ENCODE measurements around the gene ZCCHC17.

Gene ZCCHC17

DNA sequence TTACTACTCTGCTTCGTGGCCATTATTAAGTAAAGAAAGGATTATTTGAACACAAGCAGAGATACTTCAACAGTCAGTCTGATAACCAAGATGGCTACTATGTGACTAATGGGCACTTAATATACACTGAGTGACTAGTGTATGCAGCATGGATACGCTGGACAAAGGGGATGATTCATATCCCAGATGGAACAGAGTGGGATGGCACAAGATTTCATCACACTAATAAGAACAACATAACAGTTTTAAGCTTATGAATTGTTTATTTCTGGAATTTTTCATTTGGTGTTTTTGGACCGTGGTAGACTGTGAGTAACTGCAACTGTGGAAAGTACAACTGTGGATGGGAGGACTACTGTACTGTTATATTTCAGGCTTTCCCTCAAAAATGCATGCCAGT lies 9.4 kb downstream of the ZCCHC17 start:
- DNase-seq (ENCODE audit: low read depth in 3 of 3): no peak

DNA sequence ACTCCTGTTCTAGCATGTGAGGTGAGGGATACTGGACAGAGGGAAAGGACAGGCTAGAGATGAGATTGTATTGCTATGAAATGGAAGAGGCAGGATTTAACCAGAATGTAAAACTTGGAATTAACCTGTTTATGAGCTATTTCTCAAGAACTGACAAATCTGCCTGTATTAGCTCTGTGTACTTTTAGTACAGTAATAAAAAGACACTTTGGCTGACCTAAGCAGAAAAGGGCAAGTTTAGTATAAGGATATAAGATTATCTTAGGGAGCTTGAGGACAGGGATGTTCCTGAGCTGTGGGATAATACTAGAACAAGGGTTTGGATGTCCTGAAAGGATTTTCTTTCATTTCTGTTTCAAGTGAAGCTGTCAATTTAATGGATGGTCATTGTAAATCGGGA lies 11.2 kb downstream of the ZCCHC17 start:
- DNase-seq (ENCODE audit: low read depth in 3 of 3): no peak

DNA sequence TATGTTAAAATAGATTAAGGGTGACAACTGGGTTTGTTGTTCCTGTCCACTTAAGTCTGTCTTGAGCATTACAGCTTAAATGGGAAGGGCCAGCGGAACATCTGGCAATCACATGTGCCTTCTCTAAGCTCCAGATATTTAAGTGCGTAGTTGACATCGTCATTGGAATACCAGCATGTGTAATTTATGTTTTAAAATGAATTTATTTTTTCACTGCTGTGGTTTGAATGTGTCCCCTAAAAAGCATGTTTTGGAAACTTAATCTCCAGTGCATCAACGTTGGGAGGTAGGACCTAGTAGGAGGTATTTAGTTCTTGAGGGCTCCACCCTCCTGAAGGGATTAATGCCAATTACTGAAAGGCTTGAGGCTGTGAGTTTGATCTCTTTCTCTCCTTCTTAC lies 13.4 kb downstream of the ZCCHC17 start:
- no peak for DNase-seq (ENCODE audit: low read depth in 3 of 3)

DNA sequence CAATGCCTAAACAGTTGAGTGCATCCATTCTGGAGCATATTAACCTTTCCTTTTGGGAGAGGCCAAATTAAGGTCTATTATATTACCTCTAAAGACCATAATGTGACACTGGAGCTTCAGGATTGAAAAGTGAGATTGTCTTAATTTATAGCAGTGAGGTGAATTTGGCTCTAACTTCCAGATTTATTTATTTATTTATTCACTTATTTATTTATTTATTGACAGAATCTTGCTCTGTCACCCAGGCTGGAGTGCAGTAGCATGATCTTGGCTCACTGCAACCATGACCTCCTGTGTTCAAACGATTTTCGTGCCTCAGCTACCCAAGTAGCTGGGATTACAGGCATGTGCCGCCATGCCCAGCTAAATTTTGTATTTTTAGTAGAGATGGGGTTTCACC lies 19.1 kb downstream of the ZCCHC17 start:
- DNase-seq (ENCODE audit: low read depth in 3 of 3): no peak

DNA sequence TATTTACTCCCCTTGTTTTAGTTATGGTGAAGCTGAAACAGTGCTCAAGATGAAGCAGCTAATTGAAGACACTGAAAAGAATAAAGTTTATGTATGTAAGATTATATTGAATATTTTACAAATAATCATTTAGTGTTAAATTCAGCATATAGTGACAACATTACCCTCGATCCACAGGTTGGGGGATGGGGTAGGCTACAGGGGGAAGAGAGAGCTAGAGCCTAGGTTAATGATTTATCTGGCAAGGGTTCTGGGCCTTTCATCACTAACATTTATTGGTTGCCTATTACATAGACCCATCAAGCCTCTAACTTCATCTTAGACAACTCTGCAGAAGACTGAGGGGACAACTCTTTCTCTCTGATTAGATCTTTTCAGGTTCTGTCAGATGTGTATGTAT lies 21.3 kb downstream of the ZCCHC17 start:
- no peak for DNase-seq (ENCODE audit: low read depth in 3 of 3)

DNA sequence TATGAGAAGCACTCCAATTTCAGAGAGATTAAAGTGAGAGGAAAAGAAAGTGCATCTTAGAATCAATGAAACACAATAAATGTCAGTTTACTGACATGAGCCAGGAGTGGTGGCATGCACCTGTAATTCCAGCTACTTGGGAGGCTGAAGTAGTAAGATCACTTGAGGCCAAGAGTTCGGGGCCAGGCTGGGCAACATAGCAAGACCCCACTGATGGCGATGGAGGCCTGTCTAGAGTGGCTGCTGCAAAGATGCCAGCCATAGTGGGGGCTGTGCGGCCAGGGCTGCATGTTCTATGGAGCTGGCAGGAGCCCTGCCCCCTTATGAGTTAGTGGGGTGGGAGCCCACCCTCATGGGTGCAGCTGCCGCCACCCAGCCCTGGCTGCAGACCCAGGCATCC lies 27.3 kb downstream of the ZCCHC17 start:
- DNase-seq (ENCODE audit: low read depth in 3 of 3): no peak

DNA sequence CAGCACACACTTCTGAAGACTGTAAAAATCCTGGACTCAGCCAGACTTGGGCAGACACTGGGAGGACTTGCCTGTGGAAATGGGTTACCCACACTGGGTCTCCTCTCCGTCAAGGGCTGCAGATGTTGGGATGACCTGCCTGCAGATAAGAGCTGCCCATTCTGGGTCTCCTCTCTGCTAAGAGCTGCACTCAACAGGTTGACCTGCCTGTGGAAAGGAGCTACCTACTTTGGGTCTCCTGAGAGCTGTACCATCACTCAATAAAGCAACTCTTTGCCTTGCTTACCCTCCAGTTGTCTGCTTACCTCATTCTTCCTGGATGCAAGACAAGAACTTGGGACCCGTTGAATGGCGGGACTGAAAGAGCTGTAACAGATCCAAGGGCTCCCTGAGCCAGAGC lies 28.2 kb downstream of the ZCCHC17 start:
- DNase-seq (ENCODE audit: low read depth in 3 of 3): no peak

DNA sequence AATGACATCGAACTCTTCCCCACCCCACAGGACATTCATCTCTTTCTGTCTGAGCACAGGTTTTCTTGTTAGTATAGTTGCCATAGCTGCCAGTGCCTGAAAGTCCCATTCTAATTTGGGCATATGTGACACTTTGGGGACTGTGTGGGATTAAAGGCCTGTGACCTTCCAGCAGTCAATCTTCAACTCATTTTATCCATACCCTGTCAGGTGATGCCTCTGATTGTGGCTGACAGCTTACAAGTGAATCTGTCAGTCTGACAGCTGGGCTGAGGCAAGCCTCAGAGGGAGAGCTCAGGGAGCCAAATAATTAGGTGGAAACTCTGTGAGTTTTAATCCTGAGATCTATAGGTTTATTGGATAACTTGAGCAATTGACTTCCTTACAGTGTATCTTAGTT lies 29.6 kb downstream of the ZCCHC17 start:
- DNase-seq (ENCODE audit: low read depth in 3 of 3): no peak

DNA sequence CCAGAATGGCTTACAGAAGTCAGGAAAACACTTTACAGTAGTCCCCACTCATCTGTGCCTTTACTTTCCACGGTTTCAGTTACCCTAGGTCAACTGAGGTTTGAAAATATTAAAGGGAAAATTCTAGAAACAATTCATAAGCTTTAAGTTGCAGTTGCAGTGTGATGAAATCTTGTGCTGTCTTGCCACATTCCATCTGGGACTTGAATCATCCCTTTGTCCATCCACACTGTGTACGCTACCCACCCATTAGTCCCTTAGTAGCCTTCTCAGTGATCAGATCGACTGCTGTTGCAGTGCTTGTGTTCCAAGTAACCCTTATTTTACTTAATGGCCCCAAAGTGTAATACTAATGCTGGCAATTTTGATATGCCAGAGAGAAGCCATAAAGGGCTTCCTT lies 30.5 kb downstream of the ZCCHC17 start:
- no peak for DNase-seq (ENCODE audit: low read depth in 3 of 3)

DNA sequence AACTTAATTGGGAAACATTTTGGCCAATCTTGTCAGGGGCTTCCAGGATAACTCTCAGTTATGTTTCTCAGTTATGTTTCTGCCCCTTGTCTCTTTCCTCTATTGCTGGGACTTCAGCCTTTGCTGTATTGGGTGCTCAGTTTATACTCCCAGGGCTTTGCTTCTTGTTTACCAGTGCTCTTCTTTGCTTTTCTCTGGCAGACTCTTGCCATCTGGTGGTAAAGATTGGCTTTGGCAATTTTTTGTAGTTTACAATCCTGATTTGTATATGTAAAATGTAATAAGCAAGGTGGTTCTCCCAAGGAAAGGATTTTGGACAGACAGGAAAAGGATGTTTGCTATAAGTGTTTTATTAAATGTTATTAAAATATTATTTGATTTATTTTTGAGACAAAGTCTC lies 38.2 kb downstream of the ZCCHC17 start:
- no peak for DNase-seq (ENCODE audit: low read depth in 3 of 3)

DNA sequence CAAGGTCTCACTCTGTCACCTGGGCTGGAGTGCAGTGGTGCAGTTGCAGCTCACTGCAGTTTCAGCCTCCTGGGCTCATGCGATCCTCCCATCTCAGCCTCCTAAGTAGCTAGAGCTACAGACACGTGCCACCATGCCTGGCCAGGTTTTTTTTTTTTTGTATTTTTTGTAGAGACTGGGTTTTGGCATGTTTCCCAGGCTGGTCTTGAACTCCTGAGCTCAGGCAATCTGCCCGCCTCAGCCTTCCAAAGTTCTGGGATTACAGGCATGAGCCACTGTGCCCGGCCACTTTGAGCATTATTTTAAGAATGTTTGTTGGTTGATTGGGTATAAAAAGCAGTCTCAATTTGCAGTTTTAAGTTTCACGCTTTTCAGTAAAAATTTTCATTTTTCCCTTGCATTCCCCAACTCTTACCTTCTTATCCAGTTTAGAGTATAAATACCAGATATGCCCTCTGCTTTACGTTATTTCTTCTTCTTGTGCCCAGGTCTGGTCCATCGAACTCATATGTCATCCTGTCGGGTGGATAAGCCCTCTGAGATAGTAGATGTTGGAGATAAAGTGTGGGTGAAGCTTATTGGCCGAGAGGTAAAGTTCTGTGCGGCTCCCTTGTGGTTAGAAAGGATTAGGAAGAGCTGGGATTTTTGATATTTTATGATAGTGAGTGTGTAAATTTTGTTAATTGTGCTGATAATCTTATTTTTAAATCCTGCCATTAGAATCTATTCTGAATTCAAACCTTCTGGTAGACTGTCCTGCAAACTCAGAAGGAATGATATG lies 40.0 kb downstream of the ZCCHC17 start:
- DNase-seq (ENCODE audit: low read depth in 3 of 3): no peak

DNA sequence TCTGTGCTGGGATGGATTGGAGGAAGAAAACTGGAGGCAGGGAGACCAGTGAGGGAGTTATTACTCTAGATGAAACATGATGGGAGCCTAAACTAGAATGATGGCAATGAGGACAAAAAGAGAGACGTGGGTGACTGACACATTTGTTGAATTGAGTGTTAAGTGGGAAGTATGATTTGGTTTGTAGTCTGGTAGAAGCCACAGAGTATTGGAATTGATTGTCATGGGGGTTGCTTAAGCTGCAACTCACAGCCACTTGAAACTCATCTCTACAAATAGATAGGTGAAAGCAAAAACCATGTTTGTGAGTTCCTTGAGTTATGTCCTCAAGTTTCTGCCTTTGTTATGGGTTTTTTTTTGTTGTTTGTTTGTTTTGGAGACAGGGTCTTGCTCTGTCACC lies 47.7 kb downstream of the ZCCHC17 start:
- no peak for DNase-seq (ENCODE audit: low read depth in 3 of 3)

DNA sequence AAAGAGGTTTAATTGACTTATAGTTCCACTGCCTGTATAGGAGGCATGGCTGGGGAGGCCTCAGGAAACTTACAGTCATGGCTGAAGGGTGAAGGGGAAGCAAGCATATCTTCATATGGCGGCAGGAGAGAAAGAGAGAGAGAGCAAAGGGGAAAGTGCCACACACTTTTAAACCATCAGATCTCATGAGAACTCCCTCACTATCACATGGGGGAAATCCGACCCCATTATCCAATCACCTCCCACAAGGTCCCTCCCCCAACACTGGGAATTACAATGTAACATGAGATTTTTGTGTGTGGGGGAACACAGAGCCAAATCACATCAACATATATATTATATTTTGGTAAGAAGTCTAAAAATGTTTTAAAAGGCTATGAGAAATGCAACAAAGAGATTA lies 48.8 kb downstream of the ZCCHC17 start:
- no peak for DNase-seq (ENCODE audit: low read depth in 3 of 3)

DNA sequence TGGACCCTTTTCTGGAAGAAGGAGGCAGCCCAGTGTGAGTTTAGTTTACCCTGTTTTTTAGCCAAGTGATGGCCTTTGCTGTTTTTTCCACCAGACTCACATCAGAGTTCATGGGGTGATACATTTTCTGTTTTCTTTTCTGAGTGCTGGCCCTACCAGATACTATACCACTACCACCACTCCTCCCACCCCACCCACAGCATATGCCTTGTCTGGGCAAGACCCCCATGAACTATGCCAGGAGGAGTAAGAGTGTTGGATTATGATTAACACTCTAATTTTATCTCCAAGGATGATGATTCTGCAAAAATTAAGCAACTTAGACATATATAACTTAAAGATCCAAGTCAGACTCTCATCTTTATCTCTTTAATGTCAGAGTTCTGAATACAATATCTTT lies 50.0 kb downstream of the ZCCHC17 start:
- DNase-seq (ENCODE audit: low read depth in 3 of 3): no peak

DNA sequence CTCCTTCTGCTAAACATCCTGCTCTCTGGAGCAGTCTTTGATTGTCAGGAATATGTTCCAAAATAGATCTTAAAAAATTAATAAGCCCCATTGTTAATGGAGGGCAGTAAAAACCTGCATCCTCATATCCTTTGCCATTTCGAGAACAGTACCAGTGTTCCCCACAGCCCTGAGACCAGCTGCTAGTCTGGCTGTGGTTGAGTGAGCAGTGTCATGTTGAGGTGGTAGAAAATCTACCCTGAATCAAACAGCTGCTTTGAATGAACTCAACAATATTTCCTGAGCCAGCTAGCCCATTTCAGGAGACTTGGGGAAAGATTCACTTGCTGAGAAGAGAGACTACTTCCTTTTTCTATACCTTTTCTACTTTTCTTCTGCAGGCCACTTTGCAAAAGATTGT lies 51.6 kb downstream of the ZCCHC17 start:
- no peak for DNase-seq (ENCODE audit: low read depth in 3 of 3)

DNA sequence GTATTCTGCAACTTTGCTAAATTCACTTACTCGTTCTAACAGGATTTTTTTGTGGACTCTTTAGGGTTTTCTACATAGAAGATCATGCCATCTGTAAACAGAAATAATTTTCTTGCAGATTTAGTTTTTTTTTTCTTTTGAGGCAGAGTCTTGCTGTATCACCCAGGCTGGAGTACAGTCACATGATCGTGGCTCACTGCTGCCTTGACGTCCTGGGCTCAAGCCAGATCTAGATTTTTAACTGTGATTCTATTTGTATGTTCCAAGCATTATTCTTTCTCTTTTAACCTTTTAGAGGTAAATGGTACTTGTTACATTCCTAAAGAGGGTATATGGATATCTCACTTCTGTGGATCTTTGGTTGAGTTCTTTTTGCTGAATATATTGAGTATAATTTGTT lies 57.5 kb downstream of the ZCCHC17 start:
- no peak for DNase-seq (ENCODE audit: low read depth in 3 of 3)

DNA sequence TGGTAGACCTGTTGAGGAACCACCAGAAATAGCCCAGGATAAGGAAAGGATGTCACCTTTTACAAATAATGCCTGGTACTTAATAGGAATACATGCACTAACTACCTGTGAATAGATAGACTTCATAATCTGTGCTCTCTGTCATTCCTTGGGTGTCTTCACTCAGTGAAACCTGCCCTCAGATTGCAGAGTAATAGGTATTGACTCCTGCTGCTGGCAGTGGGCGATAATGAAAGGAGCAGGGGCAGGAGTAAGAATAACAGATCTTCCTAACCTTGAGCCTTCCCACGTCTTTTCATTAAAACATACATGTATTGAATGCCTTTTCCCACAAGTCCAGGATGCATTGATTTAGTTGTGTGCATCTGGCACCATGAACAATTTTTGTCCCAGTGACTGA lies 59.6 kb downstream of the ZCCHC17 start:
- no peak for DNase-seq (ENCODE audit: low read depth in 3 of 3)

DNA sequence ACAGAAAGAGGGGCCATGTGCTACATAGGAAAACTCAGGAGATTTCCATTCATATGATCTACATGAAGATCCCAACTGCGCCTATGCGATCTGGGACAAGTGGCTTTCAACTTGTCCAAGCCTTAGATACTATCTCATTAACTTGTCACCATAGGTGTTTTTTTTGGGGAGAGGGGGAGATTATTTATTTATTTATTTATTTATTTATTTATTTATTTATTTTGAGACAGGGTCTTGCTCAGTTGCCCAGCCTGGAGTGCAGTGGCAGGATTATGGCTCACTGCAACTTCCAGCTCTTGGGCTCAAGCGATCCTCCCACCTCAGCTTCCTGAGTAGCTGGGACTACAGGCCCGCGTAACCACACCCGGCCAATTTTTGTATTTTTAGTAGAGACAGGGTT lies 64.8 kb downstream of the ZCCHC17 start:
- DNase-seq (ENCODE audit: low read depth in 3 of 3): no peak

DNA sequence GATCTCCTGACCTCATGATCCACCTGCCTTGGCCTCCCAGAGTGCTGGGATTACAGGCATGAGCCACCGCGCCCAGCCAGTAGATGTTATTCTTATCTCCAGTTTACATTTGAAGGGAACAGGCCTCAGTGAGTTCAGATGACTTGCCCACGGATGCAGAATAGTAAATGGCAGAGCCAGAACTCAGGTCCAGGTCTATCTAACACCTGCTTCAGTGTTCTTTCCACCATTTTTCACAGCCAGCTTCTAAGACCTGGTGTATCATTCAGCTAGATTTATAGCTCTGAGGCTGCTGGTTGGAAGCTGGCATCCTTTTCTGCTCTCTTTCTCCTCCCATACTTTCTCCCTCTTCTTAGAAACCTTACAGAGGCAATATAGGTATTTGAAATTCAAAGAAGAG lies 65.2 kb downstream of the ZCCHC17 start:
- DNase-seq (ENCODE audit: low read depth in 3 of 3): no peak

DNA sequence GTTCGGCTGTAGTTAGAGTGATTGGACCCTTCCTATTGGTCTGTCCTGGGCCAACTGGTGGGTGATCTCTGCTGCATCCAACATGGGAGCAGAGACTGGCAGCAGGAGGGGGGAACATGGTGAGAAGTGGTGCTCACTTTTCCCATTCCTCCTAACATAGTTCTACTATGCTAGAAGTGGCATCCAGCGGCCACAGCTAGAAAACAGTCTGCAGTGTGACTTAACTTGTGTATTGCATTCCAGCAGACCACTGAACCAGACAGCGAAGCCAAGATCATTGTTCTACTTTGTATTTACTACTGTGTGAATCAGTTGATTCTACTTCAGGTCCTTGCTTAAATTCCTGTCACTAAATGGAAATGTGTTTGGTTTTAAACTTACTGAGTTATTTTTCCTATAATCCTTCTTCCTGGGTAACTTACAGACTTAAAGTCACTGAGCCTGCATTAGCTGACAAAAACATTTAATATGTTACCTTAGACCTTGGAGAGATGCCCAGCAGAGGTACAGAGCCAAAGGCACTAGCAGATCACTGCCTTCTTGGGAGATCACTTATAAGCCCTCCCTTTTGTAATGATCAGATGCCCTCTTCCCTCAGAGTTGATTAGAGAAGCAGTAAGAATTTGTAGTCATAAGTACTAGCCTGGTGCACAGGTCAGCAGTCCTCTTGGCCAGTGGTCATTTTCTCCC lies 67.9 kb downstream of the ZCCHC17 start:
- DNase-seq (ENCODE audit: low read depth in 3 of 3): no peak

DNA sequence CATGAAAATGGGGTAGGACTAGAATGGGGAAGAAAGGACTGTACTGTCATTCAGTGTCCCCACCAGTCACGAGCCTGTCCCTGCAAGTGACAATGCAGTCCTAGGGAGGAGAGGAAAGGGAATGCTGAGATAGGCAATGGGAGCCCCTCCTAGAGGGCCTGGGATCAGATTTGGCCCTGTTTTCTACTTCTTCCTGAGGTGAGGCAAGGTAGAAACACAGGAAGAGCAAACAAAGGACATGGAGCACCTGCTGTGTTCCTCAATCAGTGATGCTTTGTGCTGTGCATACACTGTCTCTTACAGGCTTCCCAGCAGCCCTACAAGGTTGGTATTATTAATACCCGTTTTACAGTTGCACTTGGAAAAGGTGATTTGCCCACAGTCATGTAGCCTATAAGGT lies 70.0 kb downstream of the ZCCHC17 start:
- DNase-seq (ENCODE audit: low read depth in 3 of 3): no peak

DNA sequence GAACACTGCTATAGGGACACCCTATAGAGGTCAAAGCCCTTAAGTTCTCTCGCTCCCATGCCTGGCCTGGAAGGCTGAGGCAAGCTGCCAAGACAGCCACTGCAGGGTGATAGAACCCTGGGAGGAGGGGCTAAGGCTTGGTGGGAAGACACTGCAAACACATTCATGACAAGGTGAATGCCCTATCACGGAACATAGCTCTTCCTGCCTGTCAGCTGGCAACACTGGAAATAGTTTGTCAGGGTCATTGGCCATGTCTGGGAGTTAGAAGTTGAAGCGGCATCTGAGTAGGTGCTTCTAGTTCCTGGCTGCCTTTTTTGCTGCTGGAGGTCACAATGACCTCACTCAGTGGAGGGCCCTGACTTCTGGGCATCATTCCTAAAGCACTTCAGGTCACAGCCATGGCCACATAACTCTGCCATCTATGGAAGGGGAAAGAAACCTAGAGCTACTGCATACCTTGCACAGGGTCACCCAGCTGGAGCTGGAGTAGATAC lies 71.8 kb downstream of the ZCCHC17 start:
- DNase-seq (ENCODE audit: low read depth in 3 of 3): no peak

DNA sequence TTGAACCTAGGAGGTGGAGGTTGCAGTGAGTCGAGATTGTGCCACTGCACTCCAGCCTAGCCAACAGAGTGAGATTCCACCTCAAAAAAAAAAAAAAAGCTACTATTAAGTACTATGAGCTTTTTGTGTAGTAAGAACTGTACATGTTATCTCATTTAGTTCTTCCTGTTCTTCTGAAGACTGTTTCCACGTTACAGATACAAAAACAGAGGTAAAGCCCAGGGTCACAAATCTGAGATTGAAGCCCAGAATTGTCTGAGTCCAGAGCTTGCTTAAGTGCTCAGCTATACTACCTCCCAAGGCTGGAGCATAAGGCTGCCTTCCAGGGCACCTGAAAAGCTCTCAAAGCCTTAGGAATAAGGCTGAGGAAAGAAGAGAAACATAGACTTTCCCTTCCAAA lies 73.2 kb downstream of the ZCCHC17 start:
- no peak for DNase-seq (ENCODE audit: low read depth in 3 of 3)

DNA sequence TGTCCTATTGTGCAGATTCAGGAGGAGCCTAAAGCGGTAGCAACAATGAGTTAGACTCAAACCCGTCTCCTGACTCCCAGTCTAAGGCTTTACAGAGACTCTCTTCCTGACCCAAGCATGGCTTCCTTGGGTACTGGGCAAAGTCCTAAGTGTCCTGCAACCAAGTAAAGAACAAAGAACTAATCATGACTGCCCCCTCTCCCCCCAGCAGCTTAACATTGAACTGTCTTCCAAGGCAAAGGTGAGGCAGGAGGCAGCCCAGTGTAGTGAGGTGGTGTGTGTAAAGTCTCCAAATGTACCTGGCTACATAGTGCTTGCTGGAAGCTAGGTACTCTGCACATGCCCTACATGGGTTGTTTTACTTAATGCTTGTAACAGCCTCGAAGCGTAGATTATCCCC lies 73.7 kb downstream of the ZCCHC17 start:
- DNase-seq (ENCODE audit: low read depth in 3 of 3): no peak
